ENCODE data around the gene NPSR1.

Gene NPSR1

GRCh38 chr7:34727464-34727995 lies 69.5 kb downstream of the NPSR1 start:
- Histone ChIP-seq H3K36me3 (ENCODE audit: insufficient read depth, low read length) (no peaks in the 10 kb centered on the region), H3K4me3 (ENCODE audit: low read length) (no peak overlapping the region), H3K27me3 (ENCODE audit: insufficient read depth, low read length) (no peaks in the 10 kb centered on the region), H3K9me3 (ENCODE audit: low read length) (no peaks in the 10 kb centered on the region), H3K4me1 (ENCODE audit: insufficient read depth, low read length) (peaks cover 20% of the 10 kb centered on the region), H2AFZ (ENCODE audit: low read depth, low read length) (no peak overlapping the region)

DNA sequence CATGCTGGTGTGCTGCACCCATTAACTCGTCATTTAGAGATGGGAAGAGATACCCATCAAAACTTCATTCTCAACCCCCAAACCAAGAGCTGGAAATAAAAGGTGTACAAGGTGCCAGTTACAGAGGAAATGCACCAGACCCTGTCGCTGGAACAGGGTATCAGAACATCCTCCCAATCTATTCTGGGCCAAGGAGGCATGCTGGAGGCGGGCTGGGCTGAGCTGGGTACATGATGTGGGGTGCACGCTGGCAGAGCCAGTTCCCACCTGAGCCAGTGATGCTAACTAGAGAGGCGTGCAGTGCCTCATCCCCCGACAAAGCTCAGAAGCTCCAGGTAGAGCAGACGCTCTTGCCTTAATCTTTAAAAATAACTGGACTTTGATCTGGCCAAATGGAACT lies 70.1 kb downstream of the NPSR1 start:
- Histone ChIP-seq H3K36me3 (ENCODE audit: insufficient read depth, low read length) (no peaks in the 10 kb centered on the region), H3K4me1 (ENCODE audit: insufficient read depth, low read length) (peaks cover 14% of the 10 kb centered on the region), H3K9me3 (ENCODE audit: low read length) (no peaks in the 10 kb centered on the region), H3K27me3 (ENCODE audit: insufficient read depth, low read length) (no peaks in the 10 kb centered on the region), H2AFZ (ENCODE audit: low read depth, low read length) (no peak overlapping the region), H3K4me3 (ENCODE audit: low read length) (no peak overlapping the region)

DNA sequence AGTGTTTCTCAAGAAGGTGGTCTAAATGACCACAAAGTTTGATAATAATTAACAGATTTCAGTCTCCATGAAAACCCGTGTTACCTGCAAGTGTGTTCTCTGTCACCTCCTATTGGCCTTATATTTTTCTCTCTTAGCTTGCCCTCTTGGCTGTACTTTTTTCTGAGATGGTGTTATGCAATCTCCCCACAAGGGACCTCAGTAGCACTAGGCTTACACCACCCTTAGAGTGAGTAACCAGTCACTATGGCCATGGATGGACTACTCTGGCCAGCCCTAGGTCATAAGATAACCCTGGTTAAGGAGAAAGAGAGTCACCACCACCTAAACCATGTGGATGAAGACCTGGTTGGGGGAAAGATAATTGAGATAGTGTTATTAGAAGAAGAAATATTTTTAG lies 76.8 kb downstream of the NPSR1 start:
- Histone ChIP-seq H3K36me3 (ENCODE audit: insufficient read depth, low read length) (no peaks in the 10 kb centered on the region), H3K27me3 (ENCODE audit: insufficient read depth, low read length) (peaks cover 3% of the 10 kb centered on the region), H3K4me3 (ENCODE audit: low read length) (no peak overlapping the region), H3K4me1 (ENCODE audit: insufficient read depth, low read length) (peaks cover 4% of the 10 kb centered on the region), H2AFZ (ENCODE audit: low read depth, low read length) (no peak overlapping the region), H3K9me3 (ENCODE audit: low read length) (peaks cover 1% of the 10 kb centered on the region)

- no peak overlapping the region for H3K4me3 ChIP-seq (ENCODE audit: low read length)
Observed at GRCh38 chr7:34735526-34735925, 77.5 kb downstream of the NPSR1 start.

DNA sequence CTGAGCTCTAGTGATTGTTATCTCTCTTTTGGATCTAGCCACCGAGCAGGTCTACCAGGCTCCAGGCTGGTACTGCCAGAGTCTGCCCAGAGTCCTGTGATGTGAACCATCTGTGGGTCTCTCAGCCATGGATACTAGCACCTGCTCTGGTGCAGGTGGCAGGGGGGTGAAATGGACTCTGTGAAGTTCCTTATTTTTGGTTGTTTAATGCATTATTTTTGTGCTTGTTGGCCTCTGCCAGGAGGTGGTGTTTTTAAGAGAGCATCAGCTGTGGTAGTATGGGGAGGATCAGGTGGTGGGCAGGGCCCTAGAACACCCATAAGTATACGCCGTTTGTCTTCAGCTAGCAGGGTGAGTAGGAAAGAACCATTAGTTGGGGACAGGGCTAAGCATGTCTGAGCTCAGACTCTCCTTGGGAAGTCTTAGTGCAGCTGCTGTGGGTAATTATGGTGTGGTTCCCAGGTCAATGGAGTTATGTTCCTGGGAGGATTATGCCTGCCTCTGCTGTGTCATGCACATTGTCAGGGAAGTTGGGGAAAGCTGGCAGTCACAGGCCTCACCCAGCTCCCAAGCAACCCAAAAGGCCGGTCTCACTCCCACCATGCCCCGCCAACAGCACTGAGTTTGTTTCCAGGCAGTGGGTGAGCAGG lies 81.8 kb downstream of the NPSR1 start:
- H3K9me3 ChIP-seq (ENCODE audit: low read length), result peaks cover 10% of the 10 kb centered on the region
- peaks cover 6% of the 10 kb centered on the region for H3K4me1 ChIP-seq (ENCODE audit: insufficient read depth, low read length)
- no peak overlapping the region for H2AFZ ChIP-seq (ENCODE audit: low read depth, low read length)
- H3K36me3 ChIP-seq (ENCODE audit: insufficient read depth, low read length), result no peaks in the 10 kb centered on the region
- peaks cover 3% of the 10 kb centered on the region for H3K27me3 ChIP-seq (ENCODE audit: insufficient read depth, low read length)
- no peak overlapping the region for H3K4me3 ChIP-seq (ENCODE audit: low read length)

More at GRCh38 chr7:34735526-34735925, 77.5 kb downstream of the NPSR1 start:
- peaks cover 7% of the 10 kb centered on the region for H3K9me3 ChIP-seq (ENCODE audit: low read length)
- H3K4me1 ChIP-seq (ENCODE audit: insufficient read depth, low read length), result peaks cover 4% of the 10 kb centered on the region
- H3K27me3 ChIP-seq (ENCODE audit: insufficient read depth, low read length), result peaks cover 3% of the 10 kb centered on the region
- no peak overlapping the region for H2AFZ ChIP-seq (ENCODE audit: low read depth, low read length)
- H3K36me3 ChIP-seq (ENCODE audit: insufficient read depth, low read length), result no peaks in the 10 kb centered on the region

DNA sequence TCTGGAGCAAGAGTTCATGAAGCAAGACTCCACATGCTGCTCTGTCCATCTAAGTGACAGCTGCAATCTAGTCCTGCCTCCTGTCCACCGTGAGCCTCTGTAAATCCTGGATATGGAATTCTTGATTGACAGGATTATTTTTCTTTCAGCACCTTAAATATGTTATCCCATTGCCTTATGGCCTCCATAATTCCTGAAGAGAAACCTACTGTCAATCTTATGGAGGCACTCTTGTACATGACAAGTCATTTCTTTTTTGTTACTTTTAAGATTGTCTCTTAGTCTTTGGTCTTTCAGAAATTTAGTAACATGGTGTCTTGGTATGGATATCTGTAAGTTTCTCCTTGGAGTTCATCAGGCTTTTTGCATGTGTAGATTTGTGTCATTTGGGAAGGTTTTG lies 82.8 kb downstream of the NPSR1 start:
- Histone ChIP-seq H3K4me3 (ENCODE audit: low read length) (no peak overlapping the region), H3K36me3 (ENCODE audit: insufficient read depth, low read length) (no peaks in the 10 kb centered on the region), H3K27me3 (ENCODE audit: insufficient read depth, low read length) (peaks cover 3% of the 10 kb centered on the region), H2AFZ (ENCODE audit: low read depth, low read length) (no peak overlapping the region), H3K4me1 (ENCODE audit: insufficient read depth, low read length) (peaks cover 11% of the 10 kb centered on the region), H3K9me3 (ENCODE audit: low read length) (peaks cover 10% of the 10 kb centered on the region)

- Histone ChIP-seq H3K4me3 (ENCODE audit: low read length) (no peak overlapping the region), H3K4me1 (ENCODE audit: insufficient read depth, low read length) (peaks cover 25% of the 10 kb centered on the region), H3K9me3 (ENCODE audit: low read length) (no peaks in the 10 kb centered on the region), H3K36me3 (ENCODE audit: insufficient read depth, low read length) (no peaks in the 10 kb centered on the region), H2AFZ (ENCODE audit: low read depth, low read length) (no peak overlapping the region), H3K27me3 (ENCODE audit: insufficient read depth, low read length) (no peaks in the 10 kb centered on the region)
Observed at GRCh38 chr7:34747176-34747781, 89.3 kb downstream of the NPSR1 start.

GRCh38 chr7:34747867-34748727 lies 90.1 kb downstream of the NPSR1 start:
- no peak overlapping the region for H2AFZ ChIP-seq (ENCODE audit: low read depth, low read length)
- no peak overlapping the region for H3K4me3 ChIP-seq (ENCODE audit: low read length)
- H3K9me3 ChIP-seq (ENCODE audit: low read length), result no peaks in the 10 kb centered on the region
- H3K4me1 ChIP-seq (ENCODE audit: insufficient read depth, low read length), result peaks cover 25% of the 10 kb centered on the region
- H3K27me3 ChIP-seq (ENCODE audit: insufficient read depth, low read length), result no peaks in the 10 kb centered on the region
- H3K36me3 ChIP-seq (ENCODE audit: insufficient read depth, low read length), result no peaks in the 10 kb centered on the region

DNA sequence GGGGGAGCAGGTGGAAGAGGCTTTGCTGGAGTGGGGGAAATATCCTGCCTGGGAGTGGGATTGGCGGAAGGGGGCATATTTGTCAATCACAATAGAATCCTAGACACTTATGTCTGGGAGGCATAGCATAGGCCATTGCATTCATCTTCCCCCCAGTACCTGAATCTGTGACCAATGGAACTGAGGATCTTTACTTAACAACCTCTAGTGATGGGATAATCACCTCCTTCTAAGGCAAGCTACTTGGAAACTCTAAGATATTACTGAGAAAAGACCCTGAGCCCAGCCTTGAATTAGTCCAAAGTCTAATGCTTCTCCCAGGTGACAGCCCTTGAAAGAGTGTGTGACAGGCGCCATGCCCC lies 90.7 kb downstream of the NPSR1 start:
- Histone ChIP-seq H3K9me3 (ENCODE audit: low read length) (no peaks in the 10 kb centered on the region), H2AFZ (ENCODE audit: low read depth, low read length) (no peak overlapping the region), H3K27me3 (ENCODE audit: insufficient read depth, low read length) (no peaks in the 10 kb centered on the region), H3K4me1 (ENCODE audit: insufficient read depth, low read length) (peaks cover 25% of the 10 kb centered on the region), H3K4me3 (ENCODE audit: low read length) (no peak overlapping the region), H3K36me3 (ENCODE audit: insufficient read depth, low read length) (no peaks in the 10 kb centered on the region)

DNA sequence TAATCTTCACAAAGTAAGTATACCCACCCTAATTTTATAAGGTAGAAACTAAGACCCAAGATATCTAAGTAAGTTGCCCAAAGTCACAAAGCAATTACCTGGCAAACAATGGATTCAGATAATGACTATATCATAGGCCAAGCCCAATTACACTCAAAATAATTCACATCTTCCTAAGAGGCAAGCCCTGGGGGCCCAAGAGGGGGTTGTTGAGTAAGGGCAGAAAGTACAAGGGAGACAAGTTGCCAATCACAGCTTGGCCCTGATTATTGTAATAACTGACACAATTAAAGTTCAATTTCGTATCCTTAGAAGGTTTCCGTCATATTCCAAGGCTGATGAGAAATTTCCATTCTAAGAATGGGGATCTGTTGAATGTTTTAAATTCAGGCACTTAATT lies 91.4 kb downstream of the NPSR1 start:
- Histone ChIP-seq H3K4me3 (ENCODE audit: low read length) (no peak overlapping the region), H3K36me3 (ENCODE audit: insufficient read depth, low read length) (no peaks in the 10 kb centered on the region), H3K9me3 (ENCODE audit: low read length) (no peaks in the 10 kb centered on the region)

DNA sequence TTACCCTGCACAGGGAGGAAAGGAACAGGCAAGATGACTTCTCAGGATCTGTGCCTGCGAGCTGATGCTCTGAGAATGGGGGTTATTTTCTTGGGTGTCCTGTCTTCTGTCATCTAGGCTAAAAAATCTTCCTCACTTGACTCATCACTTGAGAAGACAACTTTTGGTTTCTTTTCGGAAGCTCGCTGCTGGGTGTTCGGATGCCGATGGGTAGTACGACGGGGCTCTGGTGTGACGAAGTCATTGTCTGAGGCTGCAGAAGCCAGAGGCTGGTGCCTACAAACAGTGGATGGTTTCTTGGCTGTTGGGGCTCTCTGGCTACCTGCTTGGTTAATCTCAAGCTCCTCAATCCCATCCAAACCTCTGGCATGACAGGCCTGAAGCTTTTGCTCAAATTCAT lies 92.2 kb downstream of the NPSR1 start:
- Histone ChIP-seq H3K4me3 (ENCODE audit: low read length) (no peak overlapping the region), H3K9me3 (ENCODE audit: low read length) (no peaks in the 10 kb centered on the region), H3K4me1 (ENCODE audit: insufficient read depth, low read length) (peaks cover 19% of the 10 kb centered on the region), H2AFZ (ENCODE audit: low read depth, low read length) (no peak overlapping the region), H3K27me3 (ENCODE audit: insufficient read depth, low read length) (no peaks in the 10 kb centered on the region), H3K36me3 (ENCODE audit: insufficient read depth, low read length) (no peaks in the 10 kb centered on the region)

More for the DNA sequence above, 91.4 kb downstream of the NPSR1 start:
- Histone ChIP-seq H3K27me3 (ENCODE audit: insufficient read depth, low read length) (no peaks in the 10 kb centered on the region), H3K4me1 (ENCODE audit: insufficient read depth, low read length) (peaks cover 24% of the 10 kb centered on the region), H2AFZ (ENCODE audit: low read depth, low read length) (no peak overlapping the region)

DNA sequence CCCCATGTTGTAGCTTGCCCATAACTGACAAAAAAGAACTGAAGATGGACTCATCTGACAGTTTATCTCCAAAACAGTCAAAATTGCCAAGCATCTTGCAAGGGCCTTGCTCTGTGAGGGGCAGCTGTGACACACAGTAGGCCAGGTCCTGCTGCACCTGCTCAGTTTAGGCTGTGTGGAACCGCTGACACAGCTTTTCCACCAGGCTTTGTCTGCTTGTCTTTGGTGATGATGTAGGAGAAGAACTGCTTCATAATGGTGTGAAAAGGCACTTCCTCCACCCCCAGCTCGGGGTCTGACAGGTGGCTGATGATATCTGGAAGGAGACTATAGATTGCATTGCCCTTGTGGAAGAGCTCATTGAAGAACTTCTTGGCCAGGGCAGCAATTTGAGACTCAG lies 92.6 kb downstream of the NPSR1 start:
- Histone ChIP-seq H3K36me3 (ENCODE audit: insufficient read depth, low read length) (no peaks in the 10 kb centered on the region), H3K27me3 (ENCODE audit: insufficient read depth, low read length) (no peaks in the 10 kb centered on the region), H2AFZ (ENCODE audit: low read depth, low read length) (no peak overlapping the region), H3K4me3 (ENCODE audit: low read length) (no peak overlapping the region), H3K4me1 (ENCODE audit: insufficient read depth, low read length) (peaks cover 22% of the 10 kb centered on the region), H3K9me3 (ENCODE audit: low read length) (no peaks in the 10 kb centered on the region)
